Measurements from ENCODE around the gene NAALADL1. TPM values are rescaled to one million over a fixed set of nuclear protein-coding genes. Genes with fewer than 3 reads are reported as not detected.
"Not testable (repeated sequence)": the region's sequence is repeated elsewhere in the genome, so short reads cannot be mapped to it uniquely, and the experiment has no call there.

Gene NAALADL1
- total RNA-seq, 4 donors from 2014 or later = 5.6 to 21.5 (median 6.8) TPM

DNA sequence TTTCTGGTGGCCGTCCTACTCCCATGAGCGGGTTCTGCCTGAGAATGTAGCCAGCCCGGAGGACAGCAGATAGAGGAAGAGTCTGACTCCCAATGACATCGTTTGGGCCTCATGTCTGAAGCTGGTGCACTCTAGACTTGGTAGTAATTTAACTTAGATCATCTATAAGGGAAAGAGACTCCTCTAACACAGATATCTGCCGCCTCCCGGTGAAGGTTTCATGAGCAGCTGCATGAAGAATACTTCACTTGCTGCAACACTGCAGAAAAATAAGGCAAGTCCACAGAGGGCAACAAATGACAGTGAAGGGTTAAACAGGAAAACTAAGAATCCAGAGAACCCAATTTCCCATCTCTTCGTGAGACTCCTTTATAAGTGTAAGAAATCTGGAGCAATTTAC lies 50.3 kb downstream of the NAALADL1 start:
- intact Hi-C loops (cut with DNase I) = no loop called here
- TF ChIP-seq POLR2A (IDR thresholded peaks at IDR 0.05) = no peak
- TF ChIP-seq, protein P1, sequence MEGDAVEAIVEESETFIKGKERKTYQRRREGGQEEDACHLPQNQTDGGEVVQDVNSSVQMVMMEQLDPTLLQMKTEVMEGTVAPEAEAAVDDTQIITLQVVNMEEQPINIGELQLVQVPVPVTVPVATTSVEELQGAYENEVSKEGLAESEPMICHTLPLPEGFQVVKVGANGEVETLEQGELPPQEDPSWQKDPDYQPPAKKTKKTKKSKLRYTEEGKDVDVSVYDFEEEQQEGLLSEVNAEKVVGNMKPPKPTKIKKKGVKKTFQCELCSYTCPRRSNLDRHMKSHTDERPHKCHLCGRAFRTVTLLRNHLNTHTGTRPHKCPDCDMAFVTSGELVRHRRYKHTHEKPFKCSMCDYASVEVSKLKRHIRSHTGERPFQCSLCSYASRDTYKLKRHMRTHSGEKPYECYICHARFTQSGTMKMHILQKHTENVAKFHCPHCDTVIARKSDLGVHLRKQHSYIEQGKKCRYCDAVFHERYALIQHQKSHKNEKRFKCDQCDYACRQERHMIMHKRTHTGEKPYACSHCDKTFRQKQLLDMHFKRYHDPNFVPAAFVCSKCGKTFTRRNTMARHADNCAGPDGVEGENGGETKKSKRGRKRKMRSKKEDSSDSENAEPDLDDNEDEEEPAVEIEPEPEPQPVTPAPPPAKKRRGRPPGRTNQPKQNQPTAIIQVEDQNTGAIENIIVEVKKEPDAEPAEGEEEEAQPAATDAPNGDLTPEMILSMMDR (IDR thresholded peaks at IDR 0.05) = no peak
- H3K36me3 ChIP-seq = no peaks in the 10 kb centered on the region
- H3K4me3 ChIP-seq (replicated peaks in 1 of 3) = no peak overlapping the region
- DNase-seq = no peak
- H3K9me3 ChIP-seq = no peaks in the 10 kb centered on the region
- H3K27ac ChIP-seq = no peak overlapping the region
- no peaks in the 10 kb centered on the region for H3K27me3 ChIP-seq
- 69 to 76% methylated on average over 7 of the region's 7 CpGs for WGBS, 2 donors
- H3K4me1 ChIP-seq = peaks cover under 1 to 1% of the 10 kb centered on the region in 2 donors

DNA sequence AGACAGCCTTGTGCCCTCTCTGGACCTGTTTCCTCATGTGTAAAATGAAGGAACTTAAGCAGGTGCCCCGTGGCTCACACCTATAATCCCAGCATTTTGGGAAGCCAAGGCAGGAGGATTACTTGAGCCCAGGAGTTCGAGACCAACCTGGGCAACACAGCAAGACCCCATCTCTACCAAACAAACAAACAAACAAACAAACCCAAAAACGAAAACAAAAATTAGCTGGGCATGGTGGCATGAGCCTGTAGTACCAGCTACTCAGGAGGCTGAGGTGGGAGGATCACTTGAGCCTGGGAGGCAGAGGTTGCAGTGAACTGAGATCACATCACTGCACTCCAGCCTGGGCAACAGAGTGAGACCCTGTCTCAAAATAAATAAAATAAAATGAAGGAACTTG lies 54.4 kb downstream of the NAALADL1 start:
- DNase-seq; H3K27ac ChIP-seq; H3K27me3 ChIP-seq; H3K4me1 ChIP-seq; H3K9me3 ChIP-seq; intact Hi-C loops (cut with DNase I); H3K36me3 ChIP-seq; H3K4me3 ChIP-seq (replicated peaks in 1 of 3): not testable (repeated sequence)
- WGBS, 2 donors = 63 to 64% methylated on average over 3 of the region's 3 CpGs

DNA sequence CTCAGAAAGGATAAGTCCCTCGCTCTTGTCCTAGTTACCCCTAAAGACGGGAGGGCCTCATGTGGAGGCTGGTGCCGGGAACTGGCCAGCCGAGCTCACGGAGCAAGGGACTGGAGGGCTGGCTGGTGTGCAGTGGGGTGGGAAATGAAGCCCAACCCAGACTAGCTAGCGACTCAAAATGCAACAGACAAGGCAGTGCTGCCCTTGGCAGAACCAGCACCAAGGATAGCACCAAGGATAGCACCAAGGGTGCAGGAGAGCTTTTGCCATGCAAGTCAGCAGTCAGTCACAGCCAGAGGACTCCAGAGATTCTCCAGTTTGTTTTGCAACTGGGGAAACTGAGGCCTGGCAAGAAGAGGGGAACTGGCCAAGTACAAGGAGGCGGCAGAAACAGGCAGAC lies 55.1 kb downstream of the NAALADL1 start:
- WGBS, 2 donors = 54 to 59% methylated on average over 6 to 7 of the region's 7 CpGs
- Histone ChIP-seq H3K27ac (no peak overlapping the region), H3K4me3 (replicated peaks in 1 of 3) (no peak overlapping the region), H3K9me3 (no peaks in the 10 kb centered on the region), H3K27me3 (no peaks in the 10 kb centered on the region), H3K4me1 (no peaks in the 10 kb centered on the region), H3K36me3 (no peaks in the 10 kb centered on the region)
- intact Hi-C loops (cut with DNase I) = no loop called here
- TF ChIP-seq POLR2A (IDR thresholded peaks at IDR 0.05) = no peak
- TF ChIP-seq, protein P1 (IDR thresholded peaks at IDR 0.05) = no peak
- DNase-seq = no peak

DNA sequence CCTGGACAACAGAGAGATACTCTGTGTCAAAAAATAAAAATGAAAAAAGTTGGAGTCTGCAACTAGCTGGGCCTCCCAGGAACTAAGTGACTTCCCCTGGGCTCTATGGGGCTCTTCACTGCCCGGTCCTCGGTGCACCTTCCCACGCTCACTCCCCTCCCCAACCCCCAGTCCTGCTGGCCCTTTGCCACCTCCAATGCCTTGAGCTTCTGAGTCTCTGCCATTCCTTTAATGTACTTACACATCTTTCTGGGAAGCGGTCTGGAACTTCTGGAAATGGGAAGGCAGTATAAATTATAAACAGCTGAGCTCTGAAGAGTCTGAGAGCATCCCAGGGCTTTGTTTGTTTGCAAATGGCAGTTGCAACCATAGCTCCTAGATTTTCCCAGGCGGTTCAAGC lies 55.6 kb downstream of the NAALADL1 start:
- intact Hi-C loops (cut with DNase I) = no loop called here
- TF ChIP-seq, protein P1 (IDR thresholded peaks at IDR 0.05) = no peak
- TF ChIP-seq POLR2A (IDR thresholded peaks at IDR 0.05) = no peak
- no peaks in the 10 kb centered on the region for H3K36me3 ChIP-seq
- H3K9me3 ChIP-seq = no peaks in the 10 kb centered on the region
- H3K27me3 ChIP-seq = no peaks in the 10 kb centered on the region
- 51% methylated on average over 5 of the region's 5 CpGs for whole genome bisulfite sequencing, 2 donors
- H3K27ac ChIP-seq = no peak overlapping the region
- no peak overlapping the region for H3K4me3 ChIP-seq (replicated peaks in 1 of 3)
- no peak for DNase-seq
- no peaks in the 10 kb centered on the region for H3K4me1 ChIP-seq

DNA sequence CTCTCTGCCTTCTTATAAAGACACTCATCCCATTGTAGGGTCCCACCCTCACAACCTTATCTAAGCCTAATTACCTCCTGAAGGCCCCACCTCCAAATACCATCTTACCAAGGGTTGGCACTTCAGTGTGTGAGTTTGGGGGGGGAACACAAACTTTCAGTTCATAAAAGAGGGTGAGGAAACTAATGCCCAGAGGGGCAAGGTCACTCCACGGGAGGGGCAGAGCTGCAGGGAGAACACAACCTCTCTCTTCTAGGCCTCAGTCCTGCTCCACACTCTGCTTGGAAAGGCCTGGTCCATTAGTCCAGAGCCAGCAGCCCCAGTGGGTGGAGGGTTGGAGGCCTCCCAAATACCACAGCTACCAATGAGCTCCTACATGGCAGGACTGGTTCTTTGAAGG lies 58.9 kb downstream of the NAALADL1 start:
- intact Hi-C loops (cut with DNase I) = loop anchor here (10.0 kb wide), 1 partner anchor 65 kb away; the partner anchor contains the start of gene GPHA2
- no peaks in the 10 kb centered on the region for H3K9me3 ChIP-seq
- DNase-seq = no peak
- H3K4me1 ChIP-seq = peaks cover 8 to 15% of the 10 kb centered on the region in 2 donors
- H3K4me3 ChIP-seq (replicated peaks in 1 of 3) = no peak overlapping the region
- TF ChIP-seq POLR2A (IDR thresholded peaks at IDR 0.05) = no peak
- TF ChIP-seq, protein P1 (IDR thresholded peaks at IDR 0.05) = no peak
- H3K27ac ChIP-seq = no peak overlapping the region
- H3K27me3 ChIP-seq = no peaks in the 10 kb centered on the region
- WGBS, 2 donors = 80 to 100% methylated on average over 1 of the region's 1 CpG
- H3K36me3 ChIP-seq = no peaks in the 10 kb centered on the region
